C4-2B (cell line): Measurements from ENCODE around the gene PRTFDC1.
"Not testable (repeated sequence)": the region's sequence is repeated elsewhere in the genome, so short reads cannot be mapped to it uniquely, and the experiment has no call there.

ENCODE experiments used
- H3K27ac ChIP-seq: fragments of 450-650 bp; 2 replicates; pipeline ENCODE4 v1.5.1; 2017
- ZFX ChIP-seq: fragments of 450-650 bp; IDR thresholded peaks from 2 replicates; pipeline ENCODE4 v1.6.1; 2017
- TF ChIP-seq, protein P1 (sequence below): fragments of 450-650 bp; conservative IDR thresholded peaks from 2 replicates; pipeline ENCODE4 v1.5.1; 2017; ENCODE audit warnings: mild to moderate bottlenecking

Gene PRTFDC1

DNA sequence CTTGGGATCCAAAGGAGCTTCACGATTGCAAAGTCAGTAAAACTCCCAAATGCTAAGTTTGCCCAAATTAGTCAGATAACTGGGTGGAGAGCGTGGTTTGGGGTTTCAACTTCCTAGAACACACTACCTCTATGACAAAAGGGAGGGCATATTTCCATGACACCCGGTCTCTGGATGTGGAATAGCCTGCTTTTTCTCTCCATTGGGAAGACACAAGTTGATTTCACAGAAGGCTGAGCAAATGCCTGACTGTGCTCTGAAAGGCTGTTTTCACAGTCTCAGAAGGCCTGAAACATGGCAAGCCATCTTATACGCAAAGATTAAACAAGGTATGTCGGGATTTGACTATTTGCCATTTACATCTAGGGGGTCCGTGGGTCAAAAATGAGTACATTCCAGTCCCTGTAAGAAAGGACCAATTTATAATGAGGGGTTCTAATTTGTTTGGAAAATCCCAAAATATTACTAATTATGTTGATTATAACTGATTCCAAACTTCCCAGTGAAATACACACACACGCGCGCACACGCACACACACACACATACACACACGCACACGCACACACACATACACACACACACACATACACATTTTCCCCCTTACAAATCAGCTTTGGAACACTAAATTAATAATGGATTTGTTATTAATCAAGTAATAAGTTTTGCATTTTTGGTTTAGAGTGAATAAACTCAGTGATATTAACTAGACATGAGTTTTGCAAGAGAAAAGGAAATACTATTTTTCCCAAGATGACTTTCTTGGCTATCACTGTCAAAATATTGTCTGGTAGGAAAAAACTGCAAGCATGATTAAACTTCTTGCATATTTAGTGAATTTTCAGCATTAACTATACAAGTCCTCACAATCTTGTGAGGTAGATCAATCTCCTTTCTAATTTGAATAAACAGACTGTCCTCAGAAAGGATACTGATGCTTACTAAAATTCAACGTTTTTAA lies 105.0 kb downstream of the PRTFDC1 start:
- no peak overlapping the region for H3K27ac ChIP-seq
- TF ChIP-seq, protein P1, sequence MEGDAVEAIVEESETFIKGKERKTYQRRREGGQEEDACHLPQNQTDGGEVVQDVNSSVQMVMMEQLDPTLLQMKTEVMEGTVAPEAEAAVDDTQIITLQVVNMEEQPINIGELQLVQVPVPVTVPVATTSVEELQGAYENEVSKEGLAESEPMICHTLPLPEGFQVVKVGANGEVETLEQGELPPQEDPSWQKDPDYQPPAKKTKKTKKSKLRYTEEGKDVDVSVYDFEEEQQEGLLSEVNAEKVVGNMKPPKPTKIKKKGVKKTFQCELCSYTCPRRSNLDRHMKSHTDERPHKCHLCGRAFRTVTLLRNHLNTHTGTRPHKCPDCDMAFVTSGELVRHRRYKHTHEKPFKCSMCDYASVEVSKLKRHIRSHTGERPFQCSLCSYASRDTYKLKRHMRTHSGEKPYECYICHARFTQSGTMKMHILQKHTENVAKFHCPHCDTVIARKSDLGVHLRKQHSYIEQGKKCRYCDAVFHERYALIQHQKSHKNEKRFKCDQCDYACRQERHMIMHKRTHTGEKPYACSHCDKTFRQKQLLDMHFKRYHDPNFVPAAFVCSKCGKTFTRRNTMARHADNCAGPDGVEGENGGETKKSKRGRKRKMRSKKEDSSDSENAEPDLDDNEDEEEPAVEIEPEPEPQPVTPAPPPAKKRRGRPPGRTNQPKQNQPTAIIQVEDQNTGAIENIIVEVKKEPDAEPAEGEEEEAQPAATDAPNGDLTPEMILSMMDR = no peak
- no peak for TF ChIP-seq ZFX

DNA sequence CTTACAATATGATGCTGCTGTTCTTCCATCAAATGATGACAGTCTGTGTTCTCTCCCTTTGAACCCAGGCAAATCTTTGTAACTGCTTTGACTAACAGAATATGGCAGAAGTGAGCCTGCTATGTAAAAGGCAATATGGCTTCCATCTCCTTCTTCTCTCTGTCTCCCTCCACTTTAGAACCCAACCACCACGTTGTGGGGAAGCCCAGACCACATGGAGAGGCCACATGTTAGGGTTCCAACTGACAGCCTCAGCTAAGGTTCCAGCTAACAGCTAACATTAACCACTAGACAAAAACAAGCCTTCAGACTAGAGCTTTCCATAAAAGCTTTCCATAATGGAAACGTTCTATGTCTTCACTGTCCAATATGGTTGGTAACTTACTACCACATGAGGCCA lies 107.7 kb downstream of the PRTFDC1 start:
- no peak overlapping the region for H3K27ac ChIP-seq

DNA sequence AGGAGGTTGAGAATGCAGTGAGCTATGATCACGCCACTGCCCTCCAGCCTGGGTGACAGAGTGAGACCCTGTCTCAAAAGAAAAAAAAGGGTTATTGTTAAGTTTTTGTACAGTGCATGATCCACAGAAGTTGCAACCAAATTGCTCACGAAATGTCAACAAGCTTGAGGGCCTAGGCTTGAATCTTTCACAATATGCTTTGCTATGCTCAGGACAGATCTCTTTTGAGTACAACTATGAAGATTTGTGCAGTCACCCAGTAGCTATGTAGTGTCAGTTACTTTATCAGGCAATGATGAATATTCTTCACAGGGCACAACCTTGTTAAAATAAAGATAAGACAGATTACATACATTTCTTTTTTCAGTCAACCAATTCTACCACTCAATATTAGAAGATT lies 109.2 kb downstream of the PRTFDC1 start:
- TF ChIP-seq, protein P1 = no peak
- TF ChIP-seq ZFX = no peak
- H3K27ac ChIP-seq = no peak overlapping the region

More for the DNA sequence above, 107.7 kb downstream of the PRTFDC1 start:
- TF ChIP-seq, protein P1 = no peak
- TF ChIP-seq ZFX = no peak

DNA sequence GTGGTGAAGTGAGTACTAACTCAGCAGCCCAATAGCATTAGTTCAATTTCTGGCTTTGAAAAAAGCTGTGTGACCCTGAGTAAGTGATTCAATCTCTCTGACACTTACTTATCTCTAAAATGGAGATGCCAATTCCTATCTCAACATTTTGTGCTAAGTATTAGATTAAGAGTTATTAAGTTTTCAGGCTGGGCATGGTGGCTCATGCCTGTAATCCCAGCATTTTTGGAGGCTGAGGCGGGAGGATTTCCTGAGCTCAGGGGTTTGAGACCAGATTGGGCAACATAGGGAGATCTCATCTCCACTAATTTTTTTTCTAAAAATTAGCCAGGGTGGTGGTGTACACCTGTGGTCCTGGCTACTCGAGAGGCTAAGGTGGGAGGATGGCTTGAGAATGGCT lies 109.5 kb downstream of the PRTFDC1 start:
- no peak overlapping the region for H3K27ac ChIP-seq
- TF ChIP-seq ZFX = no peak
- TF ChIP-seq, protein P1 = no peak

DNA sequence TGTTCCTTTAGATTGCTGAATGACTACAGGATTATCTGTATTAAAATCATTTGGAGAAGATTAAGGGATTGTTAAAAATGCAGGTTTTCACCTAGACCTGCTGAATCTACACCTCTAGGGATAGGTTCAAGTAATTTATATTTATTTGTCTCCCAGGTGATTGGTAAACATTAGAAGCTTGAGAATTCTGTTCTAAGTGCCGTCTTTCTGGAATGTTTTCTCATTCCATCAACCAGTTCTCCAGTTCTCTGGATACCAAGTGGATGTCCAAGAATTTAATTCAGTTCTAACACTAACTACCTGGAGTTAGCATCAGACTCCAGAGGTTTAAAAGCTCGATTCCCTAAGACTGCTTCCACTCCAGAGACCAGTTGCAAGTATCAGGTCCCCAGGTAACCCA lies 110.9 kb downstream of the PRTFDC1 start:
- no peak for TF ChIP-seq ZFX
- TF ChIP-seq, protein P1 = no peak

DNA sequence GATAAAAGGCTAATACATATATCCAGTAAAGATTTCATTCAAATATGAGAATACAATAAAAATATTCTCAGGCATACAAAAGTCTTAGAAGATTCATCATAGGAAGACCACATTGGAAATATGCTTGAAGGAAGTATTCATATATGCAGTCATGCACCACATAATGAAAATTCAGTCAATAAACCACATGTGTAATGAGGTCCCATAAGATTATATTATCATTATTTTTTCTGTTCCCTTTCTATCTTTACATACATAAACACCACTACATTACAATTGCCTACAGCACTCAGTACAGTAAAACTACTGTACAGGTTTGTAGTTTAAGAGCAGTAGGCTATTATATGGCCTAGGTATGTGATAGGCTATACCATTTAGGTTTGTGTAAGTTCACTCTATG lies 111.6 kb downstream of the PRTFDC1 start:
- no peak overlapping the region for H3K27ac ChIP-seq
- no peak for TF ChIP-seq ZFX
- TF ChIP-seq, protein P1 = no peak

More for the DNA sequence above, 110.9 kb downstream of the PRTFDC1 start:
- H3K27ac ChIP-seq = no peak overlapping the region

DNA sequence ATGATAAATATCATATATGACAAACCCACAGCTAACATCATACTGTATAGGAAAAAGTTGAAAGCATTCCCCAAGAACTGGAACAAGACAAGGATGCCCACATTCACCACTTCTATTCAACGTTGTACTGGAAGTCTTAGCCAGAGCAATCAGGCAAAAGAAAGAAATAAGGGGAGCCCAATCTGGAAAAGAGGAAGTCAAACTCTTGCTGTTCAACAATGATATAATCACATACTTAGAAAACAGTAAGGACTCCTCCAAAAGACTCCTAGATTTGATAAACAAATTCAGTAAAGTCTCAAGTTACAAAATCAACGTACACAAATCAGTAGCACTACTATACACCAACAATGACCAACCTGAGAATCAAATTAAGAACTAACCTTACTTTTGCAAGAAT lies 114.6 kb downstream of the PRTFDC1 start:
- H3K27ac ChIP-seq = not testable (repeated sequence)

DNA sequence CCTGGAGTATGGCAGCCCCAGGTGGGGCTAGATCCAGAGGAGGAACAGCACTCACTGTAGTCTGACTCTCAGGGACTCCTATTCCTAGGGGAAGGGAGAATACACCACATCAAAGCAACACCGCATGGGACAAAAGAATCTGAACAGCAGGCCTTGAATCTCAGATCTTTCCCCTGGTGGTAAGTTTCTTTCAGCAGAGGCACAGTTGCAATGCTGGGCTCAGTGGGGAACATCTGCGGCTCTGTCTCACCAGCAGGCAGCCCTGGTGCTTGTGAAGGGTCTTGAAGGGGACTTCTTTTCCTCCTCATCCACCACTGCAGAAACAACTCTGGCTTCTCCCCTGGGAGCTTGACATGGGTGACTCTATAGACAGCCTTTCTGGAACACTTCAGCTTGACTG lies 117.5 kb downstream of the PRTFDC1 start:
- TF ChIP-seq, protein P1 = no peak
- no peak for TF ChIP-seq ZFX
- no peak overlapping the region for H3K27ac ChIP-seq
